Measurements from ENCODE around the gene IQSEC1. TPM values are rescaled to one million over a fixed set of nuclear protein-coding genes. Genes with fewer than 3 reads are reported as not detected.

IQSEC1 gene
- total RNA-seq, 1 donor from 2014 or later = 37.2 TPM

GRCh38 chr3:12903000-12903800 lies 170.0 kb downstream of the IQSEC1 start:
- Mint-ChIP-seq H3K36me3 (ENCODE audit: low read depth) (peaks cover 21% of the 10 kb centered on the region), H3K27me3 (ENCODE audit: low read depth) (no peaks in the 10 kb centered on the region), H3K4me3 (ENCODE audit: unreplicated experiment) (no peak overlapping the region), H3K9me3 (ENCODE audit: low read depth) (no peaks in the 10 kb centered on the region), H3K4me1 (ENCODE audit: low read depth) (no peaks in the 10 kb centered on the region), H3K27ac (ENCODE audit: unreplicated experiment) (no peak overlapping the region)
- TF ChIP-seq, protein P1, sequence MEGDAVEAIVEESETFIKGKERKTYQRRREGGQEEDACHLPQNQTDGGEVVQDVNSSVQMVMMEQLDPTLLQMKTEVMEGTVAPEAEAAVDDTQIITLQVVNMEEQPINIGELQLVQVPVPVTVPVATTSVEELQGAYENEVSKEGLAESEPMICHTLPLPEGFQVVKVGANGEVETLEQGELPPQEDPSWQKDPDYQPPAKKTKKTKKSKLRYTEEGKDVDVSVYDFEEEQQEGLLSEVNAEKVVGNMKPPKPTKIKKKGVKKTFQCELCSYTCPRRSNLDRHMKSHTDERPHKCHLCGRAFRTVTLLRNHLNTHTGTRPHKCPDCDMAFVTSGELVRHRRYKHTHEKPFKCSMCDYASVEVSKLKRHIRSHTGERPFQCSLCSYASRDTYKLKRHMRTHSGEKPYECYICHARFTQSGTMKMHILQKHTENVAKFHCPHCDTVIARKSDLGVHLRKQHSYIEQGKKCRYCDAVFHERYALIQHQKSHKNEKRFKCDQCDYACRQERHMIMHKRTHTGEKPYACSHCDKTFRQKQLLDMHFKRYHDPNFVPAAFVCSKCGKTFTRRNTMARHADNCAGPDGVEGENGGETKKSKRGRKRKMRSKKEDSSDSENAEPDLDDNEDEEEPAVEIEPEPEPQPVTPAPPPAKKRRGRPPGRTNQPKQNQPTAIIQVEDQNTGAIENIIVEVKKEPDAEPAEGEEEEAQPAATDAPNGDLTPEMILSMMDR (IDR thresholded peaks at IDR 0.05) = no peak
- peak; percentile 68 for DNase-seq (ENCODE audit: low spot score)

GRCh38 chr3:12902181-12902999 lies 170.8 kb downstream of the IQSEC1 start:
- H3K36me3 Mint-ChIP-seq (ENCODE audit: low read depth) = peaks cover 17% of the 10 kb centered on the region
- no peaks in the 10 kb centered on the region for H3K4me1 Mint-ChIP-seq (ENCODE audit: low read depth)
- no peak overlapping the region for H3K27ac Mint-ChIP-seq (ENCODE audit: unreplicated experiment)
- no peaks in the 10 kb centered on the region for H3K9me3 Mint-ChIP-seq (ENCODE audit: low read depth)
- TF ChIP-seq, protein P1 (IDR thresholded peaks at IDR 0.05) = no peak
- no peaks in the 10 kb centered on the region for H3K27me3 Mint-ChIP-seq (ENCODE audit: low read depth)
- H3K4me3 Mint-ChIP-seq (ENCODE audit: unreplicated experiment) = no peak overlapping the region
- DNase-seq (ENCODE audit: low spot score) = peak; percentile 56

DNA sequence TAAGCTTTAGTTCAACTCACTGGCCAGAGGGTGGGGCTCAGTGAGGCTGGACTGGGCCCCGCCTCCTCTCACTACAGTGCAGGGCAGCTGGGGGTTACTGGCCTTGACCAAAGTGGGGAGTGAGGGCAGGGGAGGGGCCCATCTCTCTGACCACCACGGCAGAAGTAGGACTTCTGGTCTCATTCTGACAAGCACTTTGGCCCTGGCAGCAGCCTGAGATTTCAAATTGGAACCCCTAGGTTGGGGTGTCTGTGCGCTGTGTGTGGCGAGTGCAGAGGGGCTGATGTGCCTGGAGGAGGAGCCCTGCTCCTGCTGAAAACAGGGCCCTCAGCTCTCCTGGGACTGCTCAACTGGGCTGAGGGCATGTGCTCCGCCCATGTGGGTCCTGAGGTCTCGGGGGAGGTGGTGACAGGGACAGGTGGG lies 171.6 kb downstream of the IQSEC1 start:
- no peak overlapping the region for H3K4me3 Mint-ChIP-seq (ENCODE audit: unreplicated experiment)
- H3K27ac Mint-ChIP-seq (ENCODE audit: unreplicated experiment) = no peak overlapping the region
- H3K9me3 Mint-ChIP-seq (ENCODE audit: low read depth) = no peaks in the 10 kb centered on the region
- TF ChIP-seq, protein P1 (IDR thresholded peaks at IDR 0.05) = peak; percentile 17
- no peaks in the 10 kb centered on the region for H3K4me1 Mint-ChIP-seq (ENCODE audit: low read depth)
- no peaks in the 10 kb centered on the region for H3K27me3 Mint-ChIP-seq (ENCODE audit: low read depth)
- H3K36me3 Mint-ChIP-seq (ENCODE audit: low read depth) = peaks cover 17% of the 10 kb centered on the region
- peak; percentile 57 for DNase-seq (ENCODE audit: low spot score)

DNA sequence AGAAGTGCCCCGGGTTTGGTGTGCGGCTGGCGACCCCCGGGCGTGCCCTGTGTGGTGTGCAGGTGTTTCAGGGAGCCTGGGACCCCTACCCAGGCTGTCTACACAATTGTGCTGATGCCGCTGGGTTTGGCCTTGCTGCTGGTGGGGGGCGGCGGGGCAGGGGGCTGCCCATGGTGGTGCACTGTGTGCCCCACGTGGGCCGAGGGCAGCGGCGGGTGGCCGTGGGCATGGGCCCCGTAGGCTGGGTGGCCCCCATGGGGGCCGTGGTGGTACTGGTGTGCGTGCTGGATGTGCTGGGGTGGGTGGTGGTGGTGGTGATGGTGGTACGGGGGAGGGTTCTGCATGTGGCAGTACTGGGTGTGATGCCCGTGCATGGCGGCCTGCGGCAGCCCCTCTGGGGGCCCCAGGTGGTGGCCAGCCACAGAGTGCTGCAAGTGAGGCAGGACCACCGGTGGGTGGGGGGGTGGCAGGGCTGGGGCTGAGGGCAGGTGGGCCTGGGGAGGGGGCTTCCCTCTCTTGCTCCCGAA lies 172.3 kb downstream of the IQSEC1 start:
- Mint-ChIP-seq H3K27ac (ENCODE audit: unreplicated experiment) (no peak overlapping the region), H3K4me1 (ENCODE audit: low read depth) (no peaks in the 10 kb centered on the region), H3K4me3 (ENCODE audit: unreplicated experiment) (no peak overlapping the region), H3K9me3 (ENCODE audit: low read depth) (no peaks in the 10 kb centered on the region), H3K27me3 (ENCODE audit: low read depth) (no peaks in the 10 kb centered on the region), H3K36me3 (ENCODE audit: low read depth) (peaks cover 17% of the 10 kb centered on the region)
- TF ChIP-seq, protein P1 (IDR thresholded peaks at IDR 0.05) = no peak
- peak; percentile 79 for DNase-seq (ENCODE audit: low spot score)
